HG02678 (cell line): ENCODE results near the gene MEGF6.

Experiments
- ATAC-seq: cut with Tn5 transposase; IDR thresholded peaks from one replicate; pipeline ENCODE4 v1.9.1; 2021; ENCODE audit warnings: mild to moderate bottlenecking, moderate library complexity; ENCODE audit not compliant: unreplicated experiment

Gene MEGF6

DNA sequence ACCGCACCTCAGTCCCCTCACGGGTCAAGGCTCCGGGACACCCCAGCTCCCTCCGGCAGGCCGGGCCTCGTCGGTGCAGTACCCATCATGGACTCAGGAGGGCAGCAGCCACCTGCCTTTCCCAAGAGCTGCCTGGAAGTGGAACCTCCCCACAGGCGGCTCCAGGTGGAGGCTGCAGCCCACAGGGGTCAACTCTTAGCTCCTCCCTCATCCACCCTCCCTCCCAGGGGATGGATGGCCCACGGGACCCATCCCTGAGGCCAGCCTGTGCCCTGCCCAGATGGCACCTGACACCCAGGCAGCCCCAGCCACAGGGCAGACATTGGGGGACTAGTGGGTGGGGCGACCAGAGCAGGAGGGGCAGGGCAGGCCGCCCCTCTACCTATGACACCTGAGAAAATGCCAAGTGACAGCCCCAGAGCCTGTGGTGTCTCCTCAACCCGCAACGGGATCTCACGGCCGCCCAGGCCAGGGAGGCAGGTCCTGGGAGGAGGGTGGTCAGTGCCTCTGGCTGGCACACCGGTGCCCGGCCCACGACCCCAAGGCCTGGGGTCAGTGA lies 158.0 kb downstream of the MEGF6 start:
- ATAC-seq: no peak

DNA sequence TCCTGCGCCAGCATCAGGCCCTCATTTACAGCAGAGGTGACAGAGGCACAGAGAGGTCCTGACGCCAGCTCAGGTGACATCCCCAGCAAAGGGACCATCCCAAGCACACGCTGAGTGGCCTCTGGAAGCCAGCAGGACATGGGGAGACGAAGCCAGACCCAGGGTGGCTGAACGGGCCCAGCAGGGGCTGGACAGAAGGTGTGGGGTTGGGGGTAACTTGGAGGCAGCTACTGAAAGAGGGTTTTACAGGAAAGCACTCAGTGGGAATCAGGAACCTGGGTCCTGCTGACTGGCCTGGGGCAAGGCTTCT lies 158.5 kb downstream of the MEGF6 start:
- ATAC-seq: no peak

DNA sequence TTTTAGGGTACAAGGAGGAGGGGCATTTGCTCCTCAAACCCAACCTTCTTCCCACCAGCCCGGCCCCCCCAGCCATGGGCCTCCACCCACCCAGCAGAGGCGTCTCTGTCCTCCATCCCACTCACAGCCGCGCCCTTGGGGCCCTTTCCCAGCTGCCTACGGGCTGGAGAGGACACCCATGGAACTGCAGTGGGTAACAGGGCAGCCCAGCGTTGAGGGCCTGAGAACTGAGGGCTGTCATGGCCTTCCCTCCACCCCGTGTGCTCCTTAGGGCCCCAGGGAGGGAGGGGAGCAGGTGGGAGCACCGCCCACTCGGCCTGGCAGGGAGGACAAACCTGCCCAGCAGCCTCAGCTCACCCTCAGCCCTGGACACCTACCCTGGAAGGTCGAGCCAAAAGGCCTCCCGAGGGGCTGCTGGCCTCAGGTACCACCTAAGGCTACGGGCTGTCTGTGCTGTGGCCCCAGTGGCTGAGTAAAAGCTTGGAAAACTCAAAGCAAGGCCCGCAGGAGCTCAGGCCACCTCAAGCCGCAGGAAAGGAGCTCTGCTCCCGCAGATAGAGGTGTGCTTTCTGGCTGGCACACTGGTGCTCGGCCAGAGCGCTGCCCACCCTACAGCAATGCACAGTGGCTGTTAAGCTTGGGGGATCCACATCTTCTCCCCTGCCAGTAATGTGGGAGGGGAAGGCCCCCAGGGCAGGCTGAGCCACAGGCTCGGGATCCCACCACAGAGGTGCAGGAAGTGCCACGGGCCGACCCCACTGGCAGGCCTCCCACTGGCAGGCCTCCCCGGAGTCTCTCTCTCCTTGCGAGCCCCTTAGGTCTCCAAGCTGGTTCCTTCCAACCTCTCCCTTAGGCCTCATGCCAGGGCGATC lies 159.1 kb downstream of the MEGF6 start:
- no peak for ATAC-seq

DNA sequence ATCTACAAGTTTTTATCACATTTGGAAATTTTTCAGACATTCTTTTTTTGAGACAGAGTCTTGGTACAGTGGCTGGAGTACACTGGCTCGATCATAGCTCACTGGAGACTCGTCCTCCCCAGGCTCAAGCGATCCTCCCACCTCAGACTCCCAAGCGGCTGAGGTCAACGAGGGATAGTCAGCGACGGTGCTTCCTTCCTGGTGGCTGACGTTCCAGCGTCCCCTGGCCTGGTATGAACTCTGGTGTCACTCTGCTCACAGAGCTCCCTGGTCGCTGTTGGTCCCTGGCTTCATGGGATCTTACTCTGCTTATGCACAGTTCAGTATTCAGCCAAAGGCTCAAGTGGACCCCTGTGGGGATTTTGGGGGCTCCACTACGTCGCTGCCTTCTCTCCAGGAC lies 160.3 kb downstream of the MEGF6 start:
- ATAC-seq: no peak

DNA sequence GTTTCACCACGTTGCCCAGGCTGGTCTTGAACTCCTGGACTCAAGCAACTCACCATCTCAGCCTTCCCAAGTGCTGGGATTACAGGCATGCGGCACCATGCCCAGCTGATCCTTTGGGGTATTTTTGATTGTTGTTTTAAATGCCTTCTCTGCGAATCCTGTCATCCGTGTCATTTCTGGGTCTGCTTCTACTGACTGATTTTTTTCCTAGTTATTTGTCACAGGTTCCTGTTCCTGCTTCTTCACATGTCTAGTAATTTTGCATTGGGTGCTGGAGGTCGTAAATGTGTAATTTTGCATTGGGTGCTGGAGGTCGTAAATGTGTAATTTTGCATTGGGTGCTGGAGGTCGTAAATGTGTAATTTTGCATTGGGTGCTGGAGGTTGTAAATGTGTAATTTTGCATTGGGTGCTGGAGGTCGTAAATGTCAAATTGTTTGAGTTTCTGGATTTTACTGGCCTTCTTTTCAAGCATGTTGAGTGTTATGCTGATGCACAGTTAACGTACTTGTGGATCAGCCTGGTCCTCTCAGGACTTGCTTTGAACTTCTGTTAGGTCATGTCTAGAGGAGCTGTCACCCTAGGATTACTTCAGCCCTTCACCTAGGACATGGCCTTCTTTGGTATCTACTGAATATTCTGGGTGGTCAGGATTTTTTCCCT lies 161.0 kb downstream of the MEGF6 start:
- no peak for ATAC-seq

DNA sequence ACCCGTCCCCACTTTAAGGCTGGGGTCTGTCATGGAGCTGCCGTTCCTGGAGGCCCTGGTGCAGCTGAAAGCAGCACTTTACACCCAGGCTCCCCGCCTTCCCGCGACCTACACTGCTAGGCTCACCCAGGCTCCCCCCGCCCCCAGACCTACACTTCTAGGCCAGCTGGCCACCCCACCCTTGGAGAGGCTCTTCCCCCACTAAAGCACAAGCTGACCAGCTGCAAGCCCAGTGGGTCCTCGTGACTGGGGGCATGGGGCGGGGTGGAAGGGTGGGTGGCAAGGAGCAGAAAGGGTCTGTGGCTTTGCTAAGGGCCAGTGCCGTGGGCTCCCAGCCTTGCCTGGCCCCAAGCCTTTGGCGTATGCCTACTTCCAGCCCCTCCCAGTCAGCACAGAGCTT lies 166.6 kb downstream of the MEGF6 start:
- no peak for ATAC-seq

DNA sequence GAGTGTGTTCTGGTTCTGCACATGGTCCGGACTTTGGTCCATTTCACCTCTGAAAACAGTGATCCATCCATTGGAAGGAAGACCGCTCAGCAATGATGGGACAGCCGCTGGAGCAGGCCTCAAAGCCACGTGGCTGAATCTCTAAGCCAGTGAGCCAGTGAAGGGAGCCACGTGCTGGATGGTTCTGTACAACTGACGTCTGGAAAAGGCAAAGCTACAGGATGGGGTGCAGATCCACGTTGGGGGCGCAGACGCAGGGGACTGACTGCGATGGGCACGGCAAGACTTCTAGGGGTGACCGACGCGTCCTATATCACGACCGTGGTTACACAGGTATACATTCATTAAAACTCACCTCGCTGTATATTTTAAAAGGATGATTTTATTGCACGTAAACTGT lies 167.0 kb downstream of the MEGF6 start:
- no peak for ATAC-seq

DNA sequence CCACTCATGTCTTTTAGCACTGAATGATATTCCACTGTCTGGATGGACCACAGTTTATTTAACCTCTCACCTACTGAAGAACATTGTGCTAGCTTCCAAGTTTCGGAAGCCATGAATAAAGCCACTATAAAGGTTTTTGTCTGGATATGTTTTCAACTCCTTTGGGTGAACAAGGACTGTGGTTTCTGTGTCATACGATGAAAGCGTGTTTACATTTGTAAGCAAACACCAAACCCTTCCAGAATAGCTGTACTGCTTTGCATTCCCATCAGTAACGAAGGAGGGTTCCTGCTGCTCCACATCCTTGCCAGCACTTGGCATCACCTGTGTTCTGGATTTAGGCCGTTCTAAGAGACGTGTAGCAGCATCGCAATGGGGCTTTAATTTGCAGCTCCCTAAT lies 167.5 kb downstream of the MEGF6 start:
- ATAC-seq: no peak

DNA sequence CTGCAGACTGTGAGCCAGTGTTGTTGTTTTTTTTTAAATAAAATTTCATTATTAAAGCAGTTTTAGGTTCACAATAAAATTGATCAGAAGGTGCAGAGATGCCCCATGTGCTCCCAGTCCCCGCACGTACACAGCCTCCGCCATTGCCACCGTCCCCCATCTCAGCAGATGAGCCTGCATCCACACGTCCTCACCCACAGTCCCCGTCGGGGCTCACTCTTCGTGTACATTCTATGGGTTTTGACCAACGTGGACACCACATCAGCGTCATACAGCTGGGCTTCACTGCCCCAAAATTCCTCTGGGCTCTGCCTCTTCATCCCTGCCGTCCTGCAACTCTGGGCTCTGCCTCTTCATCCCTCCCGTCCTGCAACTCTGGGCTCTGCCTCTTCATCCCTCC lies 168.4 kb downstream of the MEGF6 start:
- ATAC-seq: no peak

DNA sequence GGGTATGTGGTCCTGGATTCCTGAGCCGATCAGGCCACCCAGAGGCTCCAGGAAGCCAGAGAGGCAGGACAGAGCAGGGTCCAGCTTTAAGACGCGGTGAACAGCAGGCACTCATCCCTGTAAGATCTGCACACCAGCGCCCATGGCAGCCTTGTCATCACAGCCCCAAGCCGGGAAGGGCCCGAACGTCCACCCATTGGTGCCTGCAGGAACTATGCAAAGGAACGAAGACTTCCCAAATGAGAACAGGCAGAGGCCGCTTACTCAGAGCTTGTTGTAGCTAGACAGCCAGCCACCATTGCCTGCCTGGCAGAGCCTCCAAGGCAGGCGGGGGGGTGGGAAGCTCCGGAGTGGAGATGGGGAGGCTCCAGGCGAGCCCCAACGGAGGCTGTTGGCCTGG lies 169.0 kb downstream of the MEGF6 start:
- no peak for ATAC-seq

DNA sequence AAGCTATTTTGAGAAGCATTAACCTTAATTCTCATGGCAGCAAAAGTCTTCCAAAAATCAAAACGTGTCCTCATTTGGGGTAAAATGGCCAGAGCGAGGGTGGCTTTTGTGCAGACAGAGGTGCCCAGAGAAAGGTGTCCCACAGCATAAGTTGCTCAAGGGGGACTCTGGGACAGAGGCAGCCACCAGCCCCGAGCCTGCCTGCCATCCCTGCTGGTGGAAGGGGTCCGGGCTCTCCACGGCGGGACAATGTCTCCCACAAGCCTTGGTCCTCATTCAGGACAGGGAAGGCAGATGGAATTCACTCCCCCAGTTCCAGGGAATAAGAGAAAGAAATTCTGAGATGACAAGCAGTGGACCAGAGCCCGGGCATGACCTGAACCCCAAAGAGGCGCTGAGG lies 169.4 kb downstream of the MEGF6 start:
- ATAC-seq: no peak

DNA sequence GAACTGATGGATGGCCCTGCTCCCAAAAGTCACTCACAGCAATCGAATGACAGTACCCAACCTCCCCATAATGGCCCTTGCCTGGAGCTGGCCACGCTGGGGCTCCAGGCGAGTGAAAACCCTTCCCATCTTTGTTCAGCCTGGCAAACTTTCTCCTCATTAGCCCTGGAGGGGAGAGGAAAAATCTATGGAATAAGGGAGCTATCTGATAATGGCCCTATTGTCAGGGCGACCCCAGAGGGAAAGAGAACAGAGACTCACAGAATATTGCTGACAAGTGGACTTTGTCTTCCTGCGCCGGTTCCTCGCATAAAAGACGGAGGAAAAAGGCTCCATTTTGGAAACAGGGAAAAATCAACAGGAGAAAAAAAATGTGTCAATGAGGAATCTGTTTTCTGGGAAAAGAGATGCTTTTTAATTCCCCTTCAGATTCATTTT lies 169.9 kb downstream of the MEGF6 start:
- no peak for ATAC-seq

DNA sequence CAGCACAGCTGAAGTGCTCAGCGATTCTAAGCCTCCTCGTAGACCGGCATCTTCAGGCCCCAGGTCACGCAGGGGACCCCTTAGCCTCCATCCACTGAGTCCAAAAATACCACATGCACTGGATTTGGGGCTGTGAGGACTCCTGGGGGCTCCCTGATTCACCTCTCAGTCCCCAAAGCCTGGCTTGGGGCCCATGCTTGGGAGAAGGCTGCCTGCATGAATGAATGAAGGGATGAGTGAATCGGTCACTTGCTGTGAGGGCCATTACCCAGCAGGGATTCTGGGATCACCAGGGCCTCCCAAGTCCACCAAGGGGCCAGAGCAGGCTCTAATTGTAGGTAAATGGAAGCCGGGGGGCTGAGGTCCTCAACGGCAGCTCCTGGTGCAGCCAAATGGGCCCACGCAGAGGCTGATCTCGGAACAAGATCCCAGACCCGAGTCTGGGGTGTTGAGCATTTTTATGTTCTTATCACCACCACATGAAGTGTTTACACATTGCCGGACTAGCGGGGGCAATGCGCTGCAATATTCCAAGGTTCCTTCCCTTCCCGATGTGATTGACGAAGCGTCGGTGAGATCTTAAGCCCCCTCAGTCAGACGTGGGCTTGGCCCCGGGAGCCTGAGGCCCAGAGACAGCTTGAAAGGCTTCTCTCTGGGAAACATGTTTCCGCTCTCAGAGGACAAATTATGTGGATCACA lies 170.4 kb downstream of the MEGF6 start:
- ATAC-seq: no peak

DNA sequence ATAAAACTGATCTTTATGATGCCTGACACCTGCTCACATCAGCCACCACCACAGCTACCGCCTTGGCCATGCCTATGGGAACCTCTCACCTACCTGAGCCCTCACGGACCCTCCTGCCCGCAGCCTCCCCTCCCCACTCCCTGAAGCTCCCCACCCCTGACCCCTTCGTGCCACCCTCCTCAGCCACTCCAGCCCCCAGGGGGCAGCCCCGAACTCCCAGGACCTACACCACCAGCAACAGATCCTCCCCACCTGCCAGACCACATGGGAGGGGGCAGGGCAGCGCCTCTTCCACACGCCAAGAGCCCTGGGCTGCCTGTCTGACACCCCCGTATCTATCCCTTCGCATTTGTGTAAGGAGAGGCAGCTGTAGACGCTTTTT lies 171.0 kb downstream of the MEGF6 start:
- ATAC-seq: no peak
